ENCODE data around the gene ZZZ3.
"Not testable (repeated sequence)": the region's sequence is repeated elsewhere in the genome, so short reads cannot be mapped to it uniquely, and the experiment has no call there.

The ZZZ3 gene

GRCh38 chr1:77668924-77669449, 13.5 kb downstream of the ZZZ3 start:
- DNase-seq, result no peak

DNA sequence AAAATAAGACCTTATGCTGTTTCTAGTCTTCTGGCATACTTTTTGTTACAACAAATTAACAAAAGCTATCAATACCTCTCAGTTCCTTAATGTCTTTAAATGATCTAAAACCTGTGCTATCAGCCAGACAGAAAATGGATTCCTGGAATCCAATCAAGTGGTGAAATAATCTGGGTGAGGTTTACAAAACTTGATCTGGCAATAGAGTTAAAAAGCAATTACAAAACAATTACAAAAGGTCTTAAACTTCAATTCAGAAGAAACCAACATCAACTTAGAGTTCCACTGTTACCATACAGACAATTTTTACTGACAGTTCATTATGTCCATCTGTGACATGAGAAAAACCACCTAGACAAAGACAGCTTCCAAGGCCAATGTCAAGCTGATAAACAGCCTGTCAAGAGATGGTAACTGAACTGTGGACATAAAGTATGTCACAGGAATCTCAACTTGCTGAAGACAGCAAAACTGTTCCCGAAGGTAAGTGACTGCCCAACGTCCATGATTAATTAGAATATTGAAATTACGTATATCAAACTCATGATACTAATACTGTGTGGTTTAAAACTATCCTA, 17.4 kb downstream of the ZZZ3 start:
- no peak for DNase-seq

GRCh38 chr1:77661696-77662095, 20.8 kb downstream of the ZZZ3 start:
- DNase-seq, result no peak

DNA sequence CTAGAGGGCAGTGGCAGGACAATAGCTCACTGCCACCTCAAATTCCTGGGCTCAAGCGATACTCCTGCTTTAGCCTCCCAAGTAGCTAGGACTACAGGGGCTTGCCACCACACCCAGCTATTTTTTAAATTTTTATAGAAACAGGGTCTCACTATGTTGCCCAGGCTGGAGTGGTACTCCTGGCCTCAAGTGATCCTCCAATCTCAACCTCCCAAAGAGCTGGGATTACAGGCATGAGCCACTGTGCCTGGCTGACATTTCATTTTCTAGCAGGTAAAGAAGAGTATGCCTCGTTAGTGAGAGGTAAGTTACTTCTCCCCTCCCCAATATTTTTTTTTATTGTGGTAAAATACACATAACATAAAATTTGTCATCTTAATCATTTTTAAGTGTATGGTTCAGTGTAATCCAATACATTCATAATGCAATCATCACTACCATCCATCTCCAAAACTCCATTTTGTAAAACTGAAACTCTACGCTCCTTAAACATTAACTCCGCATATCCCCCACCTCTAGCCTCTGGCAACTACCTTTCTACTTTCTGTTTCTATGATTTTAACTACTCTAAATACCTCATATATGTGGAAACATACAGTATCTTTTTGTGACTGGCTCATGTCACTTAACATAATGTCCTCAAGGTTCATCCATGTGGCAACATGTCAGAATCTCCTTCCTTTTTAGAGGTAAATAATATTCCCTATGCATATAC, 22.4 kb downstream of the ZZZ3 start:
- DNase-seq, result no peak

DNA sequence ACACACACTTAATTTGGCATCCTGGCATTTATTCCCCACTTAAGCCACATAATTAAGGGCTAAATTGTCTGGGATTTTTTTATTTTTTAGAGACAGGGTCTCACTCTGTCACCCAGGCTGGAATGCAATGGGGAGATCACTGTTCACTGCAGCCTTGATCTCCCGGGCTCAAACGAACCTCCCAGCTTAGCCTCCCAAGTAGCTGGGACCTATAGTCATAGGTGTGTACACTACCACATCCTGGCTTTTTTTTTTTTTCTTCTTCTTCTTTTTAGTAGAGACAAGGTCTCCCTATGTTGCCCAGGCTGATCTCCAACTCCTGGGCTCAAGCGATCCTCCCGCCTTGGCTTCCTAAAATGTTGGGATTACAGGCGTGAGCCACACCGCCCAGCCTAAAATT, 24.2 kb downstream of the ZZZ3 start:
- no peak for DNase-seq

DNA sequence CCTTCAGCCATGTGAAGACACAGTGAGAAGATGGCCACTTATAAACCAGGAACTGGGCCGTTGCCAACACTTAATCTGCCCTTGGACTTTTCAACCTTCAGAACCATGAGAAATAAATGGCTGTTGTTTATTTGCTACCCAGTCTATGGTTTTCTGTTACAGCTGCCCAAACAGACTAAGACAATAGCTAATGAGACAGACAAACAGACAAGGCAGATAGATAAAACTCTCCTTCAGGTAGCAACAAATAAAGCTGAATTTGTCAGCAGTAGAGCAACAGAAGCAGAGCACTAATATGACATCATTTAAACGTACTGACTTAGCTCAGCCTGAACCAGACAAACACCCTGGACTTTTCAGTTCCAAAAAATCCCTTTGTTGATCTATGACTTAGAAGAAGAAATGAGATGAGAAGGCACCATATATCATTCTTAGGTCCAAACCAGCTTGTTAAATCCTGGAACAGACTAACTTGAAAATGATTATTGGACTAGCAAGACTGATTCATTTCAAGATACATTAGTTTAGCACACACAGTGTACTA, 27.0 kb downstream of the ZZZ3 start:
- DNase-seq, result no peak

GRCh38 chr1:77652970-77653516, 29.4 kb downstream of the ZZZ3 start:
- DNase-seq, result no peak

- DNase-seq, result no peak
These were observed 30.2 kb downstream of the ZZZ3 start for GRCh38 chr1:77652268-77652667.

DNA sequence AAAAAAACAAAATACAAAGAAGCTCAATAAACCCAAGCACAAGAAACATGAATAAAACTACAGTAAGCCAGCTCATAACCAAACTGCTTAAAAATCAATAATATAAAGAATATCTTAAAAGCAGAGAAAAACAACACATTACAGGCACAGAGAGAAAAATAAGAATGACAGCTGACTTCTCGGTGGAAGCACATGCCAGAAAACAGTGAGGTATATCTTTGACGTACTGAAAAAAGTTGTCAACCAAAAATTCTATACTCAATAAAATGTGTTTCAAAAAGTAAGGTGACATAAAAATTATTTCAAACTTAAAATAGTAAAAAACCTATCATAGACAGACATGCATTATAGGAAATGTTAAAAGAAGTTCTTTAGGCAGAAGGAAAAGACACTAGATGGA, 33.3 kb downstream of the ZZZ3 start:
- DNase-seq, result no peak

DNA sequence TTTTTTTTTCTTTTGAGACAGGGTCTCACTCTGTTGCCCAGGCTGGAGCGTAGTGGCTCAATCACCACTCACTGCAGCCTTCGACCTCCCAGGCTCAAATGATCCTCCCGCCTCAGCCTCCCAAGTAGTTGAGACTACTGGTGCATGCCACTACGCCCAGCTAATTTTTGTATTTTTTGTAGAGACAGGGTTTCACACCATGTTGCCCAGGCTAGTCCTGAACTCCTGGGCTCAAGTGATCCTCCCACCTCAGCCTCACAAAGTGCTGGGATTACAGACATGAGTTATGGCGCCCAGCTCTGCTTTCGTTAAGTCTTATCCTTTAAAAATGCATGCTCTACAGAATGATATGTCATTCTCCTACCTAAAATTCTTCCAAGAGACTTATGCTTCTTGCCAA, 36.2 kb downstream of the ZZZ3 start:
- not testable (repeated sequence) for DNase-seq

DNA sequence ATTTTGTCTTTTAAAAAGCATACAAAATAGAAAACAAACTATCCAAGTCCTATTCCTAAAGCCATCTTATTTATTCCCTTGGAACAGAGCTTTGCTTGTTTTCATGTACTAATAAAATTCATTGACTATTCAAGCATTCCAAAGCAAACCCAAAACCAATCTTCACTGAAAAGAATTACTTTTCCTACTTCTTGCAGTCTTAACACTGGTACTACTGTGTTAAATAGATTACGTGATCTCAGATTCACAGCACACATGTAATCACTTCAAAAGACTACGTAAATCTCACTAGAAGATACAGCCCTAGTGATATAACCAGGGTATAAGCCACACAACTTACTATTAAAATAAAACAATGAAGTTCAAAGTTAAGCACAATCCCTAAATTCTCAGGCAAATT, 39.0 kb downstream of the ZZZ3 start:
- no peak for DNase-seq

DNA sequence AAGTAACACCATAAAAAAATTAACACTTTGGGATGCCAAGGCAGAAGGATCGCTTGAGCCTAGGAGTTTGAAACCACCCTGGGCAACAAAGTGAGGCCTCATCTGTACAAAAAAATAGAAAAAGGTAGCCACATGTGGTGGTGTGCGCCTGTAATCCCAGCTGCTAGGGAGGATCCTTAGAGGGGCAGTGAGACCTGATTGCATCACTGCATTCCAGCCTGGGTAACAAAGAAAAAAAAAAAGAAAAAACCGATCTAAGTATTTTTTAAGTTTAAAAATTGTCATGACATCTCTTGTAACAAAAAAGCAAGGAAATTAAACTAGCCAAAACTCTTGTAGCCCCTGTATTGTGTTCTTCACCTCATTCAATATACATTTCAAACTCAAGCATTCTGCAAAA, 39.5 kb downstream of the ZZZ3 start:
- DNase-seq, result no peak

DNA sequence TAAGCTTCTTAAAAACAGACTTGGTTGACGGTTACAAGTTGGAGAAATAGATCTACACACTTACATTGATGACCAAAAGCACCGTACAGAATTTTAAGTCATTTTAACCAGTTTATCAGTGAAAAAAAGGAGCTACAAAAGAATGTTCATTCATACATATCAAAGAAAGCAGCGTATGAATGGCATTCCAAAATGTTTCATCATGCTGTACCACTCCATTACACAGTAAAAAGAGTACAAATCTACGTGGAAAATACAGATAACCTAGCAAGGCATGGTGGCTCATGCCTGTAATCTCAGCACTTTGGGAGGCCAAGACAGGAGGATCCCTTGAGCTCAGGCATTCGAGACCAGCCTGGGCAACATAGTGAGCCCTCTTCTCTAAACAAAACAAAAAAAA, 40.3 kb downstream of the ZZZ3 start:
- DNase-seq, result no peak

- no peak for DNase-seq
These were observed 42.8 kb downstream of the ZZZ3 start for GRCh38 chr1:77639557-77640069.

DNA sequence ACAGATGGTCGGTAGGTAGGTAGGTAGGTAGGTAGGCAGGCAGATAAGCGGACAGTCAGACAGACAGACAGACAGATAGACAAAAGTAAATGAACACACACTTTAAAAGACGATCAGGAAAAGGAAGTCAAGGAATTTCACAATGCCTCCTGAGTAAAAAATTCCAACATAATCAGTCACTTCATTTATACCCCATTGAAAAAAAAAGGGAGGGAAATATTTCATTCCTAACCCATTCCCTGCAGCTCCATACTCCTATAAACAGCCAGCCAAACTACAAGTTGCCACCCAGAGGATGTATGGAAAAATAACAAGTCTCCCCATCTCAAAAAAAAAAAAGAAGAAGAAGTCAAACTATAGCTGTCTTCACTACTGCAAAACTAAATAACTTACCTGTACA, 43.4 kb downstream of the ZZZ3 start:
- DNase-seq, result no peak

- DNase-seq, result no peak
These were observed 45.6 kb downstream of the ZZZ3 start for GRCh38 chr1:77636864-77637263.
